Activated T-cell treated with anti-CD3 and anti-CD28 coated beads for 1 hour (primary cell): ENCODE results near the gene P2RX3.
"Not testable (repeated sequence)": the region's sequence is repeated elsewhere in the genome, so short reads cannot be mapped to it uniquely, and the experiment has no call there.

Experiments
- DNase-seq: peaks from one replicate; pipeline ENCODE4 v3.0.0-alpha.2; 2020; ENCODE audit warnings: low read depth

The P2RX3 gene

DNA sequence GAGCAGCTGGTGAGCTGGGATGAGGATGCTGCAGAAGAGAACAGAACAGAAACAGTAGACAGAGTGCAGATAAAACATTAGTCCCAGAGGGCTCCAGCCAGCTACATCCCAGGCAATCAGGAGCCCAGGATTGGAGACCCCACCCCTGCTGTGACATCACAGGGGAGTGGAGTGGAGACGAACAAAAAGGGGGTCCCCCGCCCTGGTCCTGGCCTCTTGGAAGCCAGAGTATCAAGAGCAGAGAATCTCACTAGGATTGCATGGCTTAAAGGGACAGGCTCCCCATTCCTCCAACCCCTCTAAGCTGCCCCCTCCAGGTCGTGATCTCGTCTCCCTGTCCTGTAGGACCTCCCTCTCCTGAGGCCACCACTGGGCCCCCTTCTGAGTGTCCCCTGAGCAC lies at the start of gene P2RX3:
P2RX3 (plus strand) TSS at position 211 of the 400 bp plus-strand sequence. CDS start 199 bp downstream, outside the sequence.
- DNase-seq = no peak

DNA sequence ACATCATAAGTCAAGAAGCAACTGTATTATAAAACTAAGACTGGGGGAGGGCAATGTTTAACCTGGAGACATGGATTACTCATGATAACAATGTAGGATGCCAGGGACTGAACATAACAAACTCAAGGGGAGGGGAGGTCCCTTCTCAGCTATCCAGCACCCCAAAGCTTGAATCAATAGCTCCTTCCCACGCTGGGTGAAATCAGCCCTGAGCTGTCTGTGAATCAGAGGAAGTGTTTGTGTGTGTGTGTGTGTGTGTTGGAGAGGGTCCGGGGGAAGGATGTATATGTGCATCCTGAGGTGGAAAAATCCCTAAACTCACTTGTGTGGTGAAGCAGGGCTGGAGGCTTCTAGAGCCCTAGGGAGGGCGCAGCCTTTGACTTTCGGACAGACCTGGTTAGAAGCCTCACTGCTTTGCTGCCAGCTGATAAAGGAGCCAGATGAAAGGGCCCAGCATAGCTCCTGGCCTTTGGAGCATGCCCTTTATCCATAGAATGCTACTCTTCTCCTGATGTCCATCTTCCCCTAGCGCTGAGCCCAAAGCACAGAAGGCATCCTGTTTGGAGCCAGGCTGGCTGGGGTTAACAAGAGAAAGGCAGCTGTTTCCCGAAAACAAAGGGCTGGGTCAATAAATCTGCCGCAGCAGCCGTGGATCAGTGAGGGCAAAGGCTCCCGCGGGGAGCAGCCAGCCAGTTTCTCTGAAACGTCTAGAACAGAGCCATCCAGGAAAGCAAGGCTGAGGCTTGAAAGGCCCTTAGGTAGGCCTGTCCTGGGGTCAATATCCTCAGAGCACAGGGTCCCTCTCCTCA lies 49.2 kb upstream of the P2RX3 start:
- DNase-seq = no peak

DNA sequence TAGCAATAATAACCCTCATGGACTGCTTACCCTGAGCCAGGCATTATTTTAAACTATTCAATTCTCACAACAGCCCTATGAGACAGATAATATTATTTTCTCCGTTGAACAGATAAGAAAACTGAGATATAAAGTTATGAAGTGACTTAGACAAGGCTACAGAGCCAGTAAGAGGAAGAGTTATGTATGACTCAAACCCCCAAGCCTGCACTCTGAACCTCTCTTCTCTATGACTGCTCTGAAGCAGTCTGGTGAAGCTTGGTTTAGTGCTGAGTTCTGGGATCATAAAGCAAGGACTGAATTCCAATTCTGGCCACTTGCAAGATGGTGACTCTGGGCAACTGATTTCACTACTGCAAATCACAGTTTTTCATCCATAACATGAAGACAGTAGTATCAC lies 47.9 kb upstream of the P2RX3 start:
- no peak for DNase-seq

DNA sequence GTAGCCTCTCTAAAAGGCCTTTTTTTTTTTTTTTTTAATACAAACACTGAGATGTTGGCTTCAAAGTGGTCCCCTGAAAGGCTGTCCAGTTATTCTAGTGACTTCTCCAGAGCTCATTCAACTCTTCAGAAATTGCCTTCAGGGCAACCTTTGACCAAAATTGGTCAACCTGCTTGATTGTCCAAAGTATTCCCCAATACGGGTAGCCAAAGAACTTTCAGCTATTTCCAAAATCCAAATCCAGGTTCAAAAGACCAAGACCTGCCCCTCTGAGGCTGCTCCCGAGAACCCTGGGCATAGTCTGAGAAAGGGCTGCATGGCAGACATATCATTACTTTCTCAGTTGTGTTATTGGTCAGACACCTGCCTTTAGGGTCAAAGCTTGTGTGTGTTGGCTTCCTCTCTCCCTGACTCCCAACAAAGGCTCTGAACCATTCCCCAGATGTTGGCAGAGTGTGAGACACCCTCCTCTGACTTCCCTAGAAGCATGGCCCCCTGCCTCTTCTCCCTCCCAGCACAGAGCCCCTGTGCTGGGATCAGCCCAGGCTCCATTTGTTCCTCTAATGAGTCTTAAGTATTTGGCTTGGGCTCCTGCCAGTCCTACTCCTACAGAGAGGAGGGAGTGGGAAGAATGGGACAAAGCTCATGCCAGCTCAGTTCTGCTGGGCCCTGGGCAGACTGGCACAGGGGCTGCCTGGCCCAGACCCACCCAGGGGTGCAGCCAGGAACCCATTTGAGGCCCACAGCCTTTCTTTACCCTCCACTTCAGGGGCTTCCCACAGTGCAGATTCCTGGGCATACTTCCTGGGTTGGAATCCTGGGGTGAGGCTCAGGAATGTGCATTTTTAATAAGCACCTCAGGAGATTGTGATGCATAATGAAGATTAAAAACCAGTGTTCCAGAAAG lies 43.7 kb upstream of the P2RX3 start:
- no peak for DNase-seq

DNA sequence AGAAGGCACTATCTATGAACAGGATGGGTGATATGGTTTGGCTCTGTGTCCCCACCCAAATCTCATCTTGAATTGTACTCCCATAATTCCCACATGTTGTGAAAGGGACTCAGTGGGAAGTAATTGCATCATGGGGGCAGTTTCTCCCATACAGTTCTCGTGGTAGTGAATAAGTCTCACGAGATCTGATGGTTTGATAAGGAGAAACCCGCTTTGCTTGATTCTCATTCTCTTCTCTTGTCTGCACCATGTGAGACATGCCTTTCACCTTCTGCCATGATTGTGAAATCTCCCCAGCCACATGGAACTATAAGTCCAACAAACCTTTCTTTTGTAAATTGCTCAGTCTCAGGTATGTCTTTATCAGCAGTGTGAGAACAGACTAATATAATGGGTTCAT lies 41.9 kb upstream of the P2RX3 start:
- DNase-seq = not testable (repeated sequence)

DNA sequence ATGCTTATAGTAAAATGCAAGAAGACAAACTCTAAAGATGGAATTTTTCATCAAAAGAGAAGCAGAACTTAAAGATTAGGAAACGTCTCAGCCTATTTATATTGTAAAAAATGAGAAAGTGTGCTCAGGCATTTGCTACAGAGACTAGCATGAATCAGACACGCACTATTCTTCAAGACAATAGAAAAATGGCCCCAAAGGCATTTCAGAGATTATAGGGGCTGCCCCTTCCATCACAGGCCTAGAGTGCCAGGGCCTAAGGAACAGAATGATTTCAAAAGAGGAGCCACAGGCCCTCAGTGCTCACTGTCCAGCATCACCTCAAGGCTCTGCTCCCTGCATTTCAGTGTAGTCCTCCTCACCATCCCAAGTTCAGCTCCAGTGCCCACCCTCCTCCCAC lies 40.9 kb upstream of the P2RX3 start:
- no peak for DNase-seq

DNA sequence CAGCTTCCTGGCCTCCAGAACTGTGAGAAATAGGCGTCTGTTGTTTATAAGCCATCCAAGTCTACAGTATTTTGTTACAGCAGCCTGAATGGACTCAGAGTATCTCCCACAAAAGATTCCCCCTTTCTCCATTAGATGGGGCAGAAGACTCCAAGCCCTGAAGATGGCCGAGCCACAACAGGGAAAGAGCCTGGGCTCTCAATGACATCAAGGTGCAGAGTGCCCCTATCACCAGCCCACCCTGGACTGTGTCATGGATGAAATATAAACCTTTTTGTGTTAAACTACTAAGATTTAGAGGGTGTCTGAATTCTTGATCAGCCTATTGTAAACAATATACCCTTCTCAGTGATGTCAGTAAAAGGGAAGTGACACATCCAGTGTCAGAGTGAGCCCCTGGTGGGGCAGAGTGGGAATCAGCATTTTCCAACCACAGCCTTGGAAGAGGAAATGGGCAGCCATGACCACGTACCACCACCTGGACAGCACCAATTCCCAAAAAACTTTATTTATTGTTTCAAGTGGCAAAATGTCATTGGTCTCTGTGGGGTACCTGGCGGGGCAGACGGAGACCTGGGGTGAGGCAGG lies 38.9 kb upstream of the P2RX3 start:
- no peak for DNase-seq

DNA sequence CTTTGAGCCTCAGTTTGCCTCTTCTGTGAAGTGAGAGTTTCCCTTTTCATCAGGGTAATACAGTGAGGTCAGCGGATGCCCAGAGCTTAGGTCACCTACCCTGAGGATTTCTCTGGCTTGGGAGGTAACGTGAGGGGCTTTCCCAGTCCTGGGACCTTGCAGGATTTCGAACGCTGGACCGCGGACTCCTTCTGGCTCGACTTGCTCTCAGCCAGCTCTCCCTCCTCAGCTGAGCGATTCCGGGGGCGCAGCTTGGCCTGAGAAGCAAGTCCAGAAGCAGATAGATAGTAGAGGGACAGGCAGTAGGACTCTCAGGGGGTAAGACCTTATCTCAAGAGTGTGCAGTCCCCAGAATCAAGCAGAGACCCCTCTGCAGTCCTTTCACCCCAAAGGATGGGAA lies 37.4 kb upstream of the P2RX3 start:
- no peak for DNase-seq

DNA sequence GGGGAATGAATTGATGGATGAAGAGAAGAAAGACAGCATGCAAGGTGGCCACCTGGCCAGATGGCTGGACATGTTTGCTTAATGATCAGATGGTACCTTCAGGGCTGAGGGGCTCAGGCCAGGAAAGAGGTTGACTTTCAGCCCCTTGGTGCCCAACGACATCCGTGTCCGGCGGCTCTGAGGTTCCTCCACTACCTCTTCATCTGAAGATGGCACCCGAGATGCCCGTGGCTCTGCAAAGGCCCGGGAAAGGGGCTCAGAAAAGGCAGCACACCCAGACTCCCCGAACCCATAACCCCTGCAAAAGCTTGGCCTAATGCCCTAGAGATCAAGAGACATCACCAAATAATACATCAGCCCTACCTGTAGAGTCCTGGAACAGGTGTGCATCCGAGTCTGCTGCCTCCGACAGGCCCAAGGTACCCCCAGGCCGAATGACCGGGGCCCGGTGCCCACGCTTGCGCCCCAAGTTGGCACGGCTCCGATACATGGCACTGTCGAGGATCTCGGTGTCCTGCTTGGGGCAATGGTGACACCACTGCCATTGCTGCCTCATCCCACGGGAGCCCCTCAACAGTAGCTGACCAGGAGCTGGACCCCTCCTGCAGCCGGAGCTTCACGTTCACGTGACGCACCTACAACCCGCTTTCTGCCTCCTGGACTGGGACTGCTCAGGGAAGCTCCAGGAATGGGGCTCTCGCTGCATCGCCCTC lies 36.3 kb upstream of the P2RX3 start:
- no peak for DNase-seq

DNA sequence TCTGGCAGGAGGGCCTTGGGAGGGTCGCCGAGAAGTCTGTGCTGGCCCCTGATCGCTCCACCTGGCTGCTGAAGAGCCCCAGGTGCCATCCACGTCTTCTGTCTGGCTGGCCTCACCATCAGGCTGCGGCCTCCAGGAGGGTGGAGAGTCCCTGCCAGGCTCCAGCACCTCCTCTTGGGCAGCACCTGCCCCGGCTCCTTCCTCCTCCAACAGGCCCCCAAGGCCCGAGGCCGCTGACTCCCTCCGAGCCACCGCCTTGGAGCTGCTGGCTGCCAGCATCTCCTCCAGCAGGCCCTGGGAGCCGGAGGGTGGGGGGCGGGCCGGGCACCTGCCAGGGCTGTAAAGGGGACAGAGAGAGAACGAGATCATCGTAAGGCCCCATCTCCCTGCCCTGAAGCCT lies 35.7 kb upstream of the P2RX3 start:
- no peak for DNase-seq

DNA sequence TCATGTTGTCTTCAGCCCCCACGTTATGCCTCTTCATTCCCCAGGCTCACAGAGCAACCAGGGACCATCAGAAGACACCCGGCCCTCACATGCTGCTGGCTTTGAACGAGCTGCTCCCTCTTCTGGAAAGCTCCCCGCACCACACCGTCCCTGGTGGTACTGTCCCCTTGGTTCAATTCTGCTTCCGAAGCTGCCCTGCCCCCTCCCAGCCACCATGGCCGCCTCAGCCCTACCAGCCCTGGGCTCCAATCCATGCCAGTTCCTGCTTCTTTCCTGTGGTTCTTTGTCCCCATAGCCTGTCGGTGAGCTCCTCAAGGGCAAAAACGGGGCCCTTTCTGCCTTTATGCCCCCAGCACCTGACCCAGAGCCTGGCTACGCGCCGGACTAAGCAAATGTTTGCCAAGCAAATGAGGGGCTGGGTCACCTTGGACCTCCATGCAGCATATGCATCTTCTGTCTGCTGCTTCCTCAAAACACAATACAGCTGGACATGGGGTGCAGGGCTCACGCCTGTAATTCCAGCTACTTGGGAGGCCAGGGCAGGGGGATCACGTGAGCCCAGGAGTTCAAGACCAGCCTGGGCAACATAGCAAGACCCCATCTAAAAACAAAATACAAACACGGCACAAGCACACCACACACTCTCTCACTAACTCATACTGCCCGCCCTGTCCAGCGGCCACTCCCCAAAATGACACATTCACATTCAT lies 34.7 kb upstream of the P2RX3 start:
- DNase-seq = no peak

DNA sequence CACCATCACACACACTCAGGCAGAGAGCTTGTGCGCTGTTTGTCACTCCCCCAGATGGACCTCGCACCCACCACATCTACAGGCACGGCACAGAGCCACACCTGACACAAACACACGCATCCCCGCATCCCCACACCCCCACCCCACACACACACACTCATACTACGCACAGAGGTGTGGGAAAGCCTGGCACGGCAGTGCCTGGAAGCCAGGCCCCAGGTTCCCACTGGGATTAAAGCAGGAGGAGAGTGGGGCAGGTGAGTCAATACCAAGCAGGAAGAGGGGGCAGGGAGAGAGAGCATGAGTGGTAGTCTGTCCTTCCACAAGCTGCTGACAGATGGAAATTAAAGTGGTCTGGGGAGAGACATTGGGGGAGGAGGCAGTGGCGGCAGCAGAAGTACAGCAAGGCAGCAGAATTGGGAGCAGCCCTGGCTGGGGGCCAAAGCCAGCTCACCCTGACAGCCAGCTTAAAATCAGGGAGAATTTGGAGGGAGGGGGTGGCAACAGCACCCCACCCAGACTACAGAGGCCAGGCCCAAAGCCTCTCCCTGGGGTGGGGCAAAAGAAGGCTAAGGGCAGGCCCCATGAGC lies 34.1 kb upstream of the P2RX3 start:
- DNase-seq = no peak

DNA sequence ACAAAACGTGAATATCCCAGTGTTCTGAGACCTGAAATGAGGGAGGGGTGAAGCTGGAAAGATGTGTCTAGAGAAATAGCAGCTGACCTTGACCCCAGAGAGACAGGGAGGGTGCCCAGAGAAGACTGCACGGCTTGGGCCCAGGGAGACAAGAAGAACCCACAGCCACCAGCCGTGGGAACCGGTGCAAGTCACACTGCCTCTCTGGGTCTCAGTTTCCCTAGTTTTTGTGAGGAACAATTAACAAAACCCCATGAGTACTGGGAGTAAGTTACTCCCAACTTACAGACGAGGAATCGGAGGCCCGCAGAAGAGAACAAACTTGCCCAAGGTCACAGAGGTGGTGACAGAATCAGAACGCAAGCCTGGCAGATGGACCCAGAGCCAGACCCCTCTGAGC lies 32.6 kb upstream of the P2RX3 start:
- DNase-seq = no peak

DNA sequence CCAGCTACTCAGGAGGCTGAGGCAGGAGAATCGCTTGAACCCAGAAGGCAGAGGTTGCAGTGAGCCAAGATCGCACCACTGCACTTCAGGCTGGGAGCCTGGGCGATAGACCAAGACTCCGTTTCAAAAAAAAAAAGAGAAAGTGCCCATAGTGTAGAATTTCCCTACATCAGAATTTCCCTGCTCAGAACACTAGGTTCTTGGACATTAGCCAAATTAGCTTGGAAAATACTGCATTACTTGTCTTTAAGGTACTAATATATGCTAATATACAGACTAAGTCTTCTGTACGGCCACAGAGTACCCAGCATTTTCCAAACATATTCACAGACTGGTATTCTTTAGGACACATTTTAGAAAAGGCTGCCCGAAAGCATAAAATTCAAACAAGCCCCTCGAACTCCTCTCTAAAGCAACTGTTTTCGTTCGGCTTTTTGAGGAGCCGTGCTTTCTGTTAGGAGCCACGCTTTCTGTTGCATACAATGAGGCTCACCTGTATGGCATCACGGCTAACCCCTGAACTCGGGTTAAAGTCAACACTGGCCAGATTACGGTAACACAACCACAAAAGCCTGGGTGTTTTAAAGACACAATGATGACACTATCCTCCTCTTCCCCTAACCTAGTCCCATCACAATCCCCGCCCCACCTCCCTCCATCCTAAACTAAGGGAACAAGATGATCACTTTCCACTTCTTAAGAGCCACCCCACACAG lies 31.8 kb upstream of the P2RX3 start:
- no peak for DNase-seq

DNA sequence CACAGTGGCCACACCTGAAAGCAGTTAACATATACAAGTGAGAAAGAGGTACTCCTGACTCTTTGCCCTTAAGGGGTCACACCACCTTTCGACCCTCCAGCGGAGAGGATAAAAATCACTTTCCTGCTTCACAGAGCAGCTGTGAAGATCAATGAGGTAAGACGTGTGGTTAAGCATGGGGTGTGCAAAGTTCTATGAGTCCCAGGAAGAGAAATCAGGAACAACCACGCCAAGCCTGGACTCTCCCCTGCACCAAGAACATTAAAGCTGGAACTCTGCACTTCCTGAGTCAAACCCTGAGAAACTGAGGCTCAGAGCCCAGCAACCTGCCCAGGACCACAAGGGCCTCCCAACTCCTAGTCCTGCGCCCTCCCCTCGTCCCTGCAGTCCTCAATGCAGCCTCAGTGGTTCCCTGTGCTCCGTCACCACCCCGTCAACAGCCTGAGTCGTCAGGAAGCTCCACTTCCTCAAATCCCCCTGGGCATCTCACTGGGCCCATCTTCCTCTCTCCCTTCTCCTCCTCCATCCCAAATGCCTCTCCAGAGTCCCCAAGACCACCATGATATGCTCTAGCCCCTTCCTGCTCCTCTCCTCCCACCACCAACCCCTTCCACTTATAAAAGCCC lies 31.1 kb upstream of the P2RX3 start:
- DNase-seq = no peak

DNA sequence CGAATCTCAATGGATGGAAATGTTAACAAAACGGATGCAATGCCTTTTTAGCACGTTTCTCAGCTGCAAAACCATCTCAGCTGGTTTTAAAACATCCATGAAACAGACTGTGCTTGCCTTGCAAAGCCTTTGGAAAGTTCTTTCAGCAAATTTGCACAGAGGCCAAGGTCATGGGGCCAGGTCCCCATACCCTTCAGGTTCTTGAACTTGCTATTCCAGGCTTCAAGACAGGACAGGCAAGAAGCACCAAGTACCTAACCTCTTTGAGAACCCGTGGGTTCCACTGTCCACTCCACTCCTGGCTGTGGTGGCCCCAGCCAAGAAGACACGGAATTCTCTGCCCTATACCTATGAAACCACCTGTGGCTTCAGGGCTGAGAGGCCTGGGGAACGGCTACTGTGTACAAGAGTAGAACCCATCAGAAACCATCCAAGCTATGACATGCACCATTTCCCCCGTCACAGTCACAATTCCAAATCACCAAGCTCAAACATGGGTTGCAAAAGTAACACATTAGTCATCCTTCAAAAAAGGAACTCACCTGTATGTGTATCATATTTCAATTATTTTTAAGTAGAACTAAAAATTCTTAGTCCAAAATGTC lies 30.4 kb upstream of the P2RX3 start:
- DNase-seq = no peak

DNA sequence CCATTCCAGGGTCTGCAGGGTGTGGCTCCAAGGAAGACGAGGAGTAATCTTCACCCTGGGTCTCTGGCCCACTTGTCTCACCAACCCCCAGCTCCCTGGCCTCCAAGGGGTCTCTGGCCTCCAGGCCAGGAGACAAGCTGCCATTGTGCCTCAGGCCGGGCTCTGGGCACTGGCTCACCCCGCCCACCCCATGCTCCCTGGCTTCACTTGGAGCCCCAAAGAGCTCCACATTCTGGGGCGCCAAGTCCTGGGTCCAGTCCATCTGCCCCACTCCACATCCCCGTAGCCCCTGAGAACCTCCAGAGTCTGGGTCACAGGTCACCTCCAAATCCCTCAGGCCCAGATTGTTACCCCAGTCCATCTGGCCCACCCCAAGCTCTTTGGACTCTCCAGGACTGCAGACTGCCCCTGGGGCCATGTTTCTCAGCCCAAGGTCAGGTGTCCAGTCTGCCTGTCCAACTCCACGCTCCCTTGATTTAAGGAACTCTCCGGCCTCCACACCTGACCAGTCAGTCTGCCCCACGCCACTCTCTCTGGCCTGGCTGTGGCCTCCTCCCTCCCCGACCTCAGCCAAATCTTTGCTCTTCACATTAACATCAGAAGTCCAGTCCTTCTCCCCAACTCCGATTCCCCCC lies 29.6 kb upstream of the P2RX3 start:
- no peak for DNase-seq

DNA sequence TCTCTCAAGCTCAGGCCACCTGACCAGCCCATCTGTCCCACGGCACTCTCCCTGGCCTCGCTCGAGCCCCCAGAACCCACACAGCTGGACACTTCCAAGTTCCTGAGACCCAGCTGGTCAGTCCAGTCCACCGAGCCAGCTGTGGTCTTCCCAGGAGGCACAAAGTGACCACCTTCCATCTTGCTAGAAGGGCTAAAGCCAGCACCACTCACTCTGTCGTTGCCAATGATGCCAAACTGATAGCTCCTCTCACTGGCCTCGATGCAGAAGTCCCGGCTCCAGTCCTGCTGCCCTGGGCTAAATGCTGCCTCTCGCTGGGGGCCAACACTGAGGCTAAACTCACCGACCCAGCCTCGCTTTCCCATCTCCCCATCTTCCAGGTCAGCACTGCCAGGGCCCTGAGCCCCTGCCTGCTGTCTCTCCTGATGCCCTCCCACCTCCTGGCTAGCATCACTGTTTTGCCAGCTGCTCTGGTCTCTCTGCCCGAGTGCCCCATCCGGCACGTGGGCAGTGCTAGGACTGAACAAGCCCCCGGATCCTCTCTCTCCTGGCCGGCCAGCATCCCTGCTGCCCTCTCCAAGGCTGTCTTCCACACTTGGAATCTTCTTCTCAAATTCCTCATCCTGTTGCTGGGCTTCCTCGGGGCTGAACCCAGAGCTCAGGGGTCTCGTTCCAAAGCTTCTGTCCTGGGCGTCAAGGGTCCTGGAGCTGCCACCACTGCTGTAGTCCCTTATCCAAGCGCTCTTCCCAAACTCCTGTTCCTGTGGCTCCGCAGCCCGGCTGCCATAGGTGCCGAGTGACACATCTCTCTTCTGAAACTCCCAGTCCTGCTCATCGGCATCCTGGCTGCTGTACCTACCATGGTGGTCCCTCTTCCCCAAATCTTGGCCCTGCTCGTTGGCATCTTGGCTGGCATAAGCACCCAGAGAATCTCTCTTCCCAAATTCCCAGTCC lies 28.8 kb upstream of the P2RX3 start:
- no peak for DNase-seq
